Measurements from ENCODE around the gene SYCE3.

The SYCE3 gene

DNA sequence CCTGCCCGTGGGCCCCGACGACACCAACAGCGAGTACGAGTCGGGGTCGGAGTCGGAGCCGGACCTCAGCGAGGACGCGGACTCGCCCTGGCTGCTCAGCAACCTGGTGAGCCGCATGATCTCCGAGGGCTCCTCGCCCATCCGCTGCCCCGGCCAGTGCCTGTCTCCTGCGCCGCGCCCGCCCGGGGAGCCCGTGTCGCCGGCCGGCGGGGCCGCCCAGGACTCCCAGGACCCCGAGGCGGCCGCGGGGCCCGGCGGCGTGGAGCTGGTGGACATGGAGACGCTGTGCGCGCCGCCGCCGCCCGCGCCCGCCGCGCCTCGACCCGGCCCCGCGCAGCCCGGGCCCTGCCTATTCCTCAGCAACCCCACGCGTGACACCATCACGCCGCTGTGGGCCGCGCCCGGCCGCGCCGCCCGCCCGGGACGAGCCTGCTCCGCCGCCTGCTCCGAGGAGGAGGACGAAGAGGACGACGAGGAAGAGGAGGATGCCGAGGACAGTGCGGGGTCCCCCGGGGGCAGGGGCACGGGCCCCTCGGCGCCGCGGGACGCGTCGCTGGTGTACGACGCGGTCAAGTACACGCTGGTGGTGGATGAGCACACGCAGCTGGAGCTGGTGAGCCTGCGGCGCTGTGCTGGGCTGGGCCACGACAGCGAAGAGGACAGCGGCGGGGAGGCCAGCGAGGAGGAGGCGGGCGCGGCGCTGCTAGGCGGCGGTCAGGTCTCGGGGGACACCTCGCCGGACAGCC is 41.7 kb upstream of the SYCE3 start:
- no peak for DNase-seq (ENCODE audit: low read depth)
- no peak overlapping the region for H3K4me3 ChIP-seq (ENCODE audit: low read length)
- TF ChIP-seq, protein P1, sequence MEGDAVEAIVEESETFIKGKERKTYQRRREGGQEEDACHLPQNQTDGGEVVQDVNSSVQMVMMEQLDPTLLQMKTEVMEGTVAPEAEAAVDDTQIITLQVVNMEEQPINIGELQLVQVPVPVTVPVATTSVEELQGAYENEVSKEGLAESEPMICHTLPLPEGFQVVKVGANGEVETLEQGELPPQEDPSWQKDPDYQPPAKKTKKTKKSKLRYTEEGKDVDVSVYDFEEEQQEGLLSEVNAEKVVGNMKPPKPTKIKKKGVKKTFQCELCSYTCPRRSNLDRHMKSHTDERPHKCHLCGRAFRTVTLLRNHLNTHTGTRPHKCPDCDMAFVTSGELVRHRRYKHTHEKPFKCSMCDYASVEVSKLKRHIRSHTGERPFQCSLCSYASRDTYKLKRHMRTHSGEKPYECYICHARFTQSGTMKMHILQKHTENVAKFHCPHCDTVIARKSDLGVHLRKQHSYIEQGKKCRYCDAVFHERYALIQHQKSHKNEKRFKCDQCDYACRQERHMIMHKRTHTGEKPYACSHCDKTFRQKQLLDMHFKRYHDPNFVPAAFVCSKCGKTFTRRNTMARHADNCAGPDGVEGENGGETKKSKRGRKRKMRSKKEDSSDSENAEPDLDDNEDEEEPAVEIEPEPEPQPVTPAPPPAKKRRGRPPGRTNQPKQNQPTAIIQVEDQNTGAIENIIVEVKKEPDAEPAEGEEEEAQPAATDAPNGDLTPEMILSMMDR (IDR thresholded peaks at IDR 0.05; ENCODE audit: insufficient read depth, low read depth, low read length, missing control alignments) = no peak

DNA sequence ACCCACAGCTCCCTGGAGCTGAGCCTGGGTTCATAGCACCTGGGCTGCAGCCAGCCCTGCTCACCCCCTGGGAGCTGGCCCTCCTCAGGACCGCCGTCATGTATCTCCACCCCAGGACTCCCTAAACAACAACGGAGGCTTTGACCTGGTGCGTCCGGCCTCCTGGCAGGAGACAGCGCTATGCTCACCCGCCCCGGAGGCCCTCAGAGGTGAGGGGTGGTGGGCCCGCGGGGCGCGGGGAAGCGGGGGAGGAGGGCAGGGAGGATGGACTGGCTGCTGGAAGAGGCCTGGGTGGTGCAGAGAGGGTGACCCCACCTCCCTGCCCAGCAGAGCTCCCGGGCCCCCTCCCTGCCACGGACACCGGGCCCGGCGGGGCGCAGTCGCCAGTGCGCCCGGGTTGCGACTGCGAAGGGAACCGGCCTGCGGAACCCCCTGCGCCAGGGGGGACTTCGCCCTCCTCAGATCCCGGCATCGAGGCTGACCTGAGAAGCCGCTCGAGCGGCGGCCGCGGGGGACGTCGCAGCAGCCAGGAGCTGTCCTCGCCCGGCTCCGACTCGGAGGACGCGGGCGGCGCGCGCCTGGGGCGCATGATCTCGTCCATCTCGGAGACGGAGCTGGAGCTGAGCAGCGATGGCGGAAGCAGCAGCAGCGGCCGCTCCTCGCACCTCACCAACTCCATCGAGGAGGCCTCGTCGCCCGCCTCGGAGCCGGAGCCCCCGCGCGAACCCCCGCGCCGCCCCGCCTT is 41.0 kb upstream of the SYCE3 start:
- DNase-seq (ENCODE audit: low read depth) = peak; percentile 20
- TF ChIP-seq, protein P1 (IDR thresholded peaks at IDR 0.05; ENCODE audit: insufficient read depth, low read depth, low read length, missing control alignments) = no peak

DNA sequence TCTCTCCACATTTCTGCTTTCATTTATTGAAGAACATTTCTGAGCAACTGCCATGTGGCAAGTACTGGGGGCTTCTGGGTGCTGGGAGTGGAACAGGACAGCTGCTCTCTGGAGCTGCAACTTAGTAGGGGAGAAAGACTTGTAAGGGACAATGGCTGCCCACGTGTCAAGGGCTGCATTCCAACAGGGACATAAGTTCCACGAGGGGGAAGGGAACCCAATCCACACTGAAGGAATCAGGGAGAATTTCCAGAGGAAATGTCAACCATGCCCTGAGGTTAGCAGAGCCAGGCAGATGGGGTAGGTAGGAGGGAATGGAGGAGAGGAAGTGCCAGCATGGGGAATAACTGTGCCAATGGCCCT is 39.6 kb upstream of the SYCE3 start:
- no peak for DNase-seq (ENCODE audit: low read depth)
- no peak overlapping the region for H3K4me3 ChIP-seq (ENCODE audit: low read length)
- TF ChIP-seq, protein P1 (IDR thresholded peaks at IDR 0.05; ENCODE audit: insufficient read depth, low read depth, low read length, missing control alignments) = no peak

More for the DNA sequence above, 41.0 kb upstream of the SYCE3 start:
- no peak overlapping the region for H3K4me3 ChIP-seq (ENCODE audit: low read length)

DNA sequence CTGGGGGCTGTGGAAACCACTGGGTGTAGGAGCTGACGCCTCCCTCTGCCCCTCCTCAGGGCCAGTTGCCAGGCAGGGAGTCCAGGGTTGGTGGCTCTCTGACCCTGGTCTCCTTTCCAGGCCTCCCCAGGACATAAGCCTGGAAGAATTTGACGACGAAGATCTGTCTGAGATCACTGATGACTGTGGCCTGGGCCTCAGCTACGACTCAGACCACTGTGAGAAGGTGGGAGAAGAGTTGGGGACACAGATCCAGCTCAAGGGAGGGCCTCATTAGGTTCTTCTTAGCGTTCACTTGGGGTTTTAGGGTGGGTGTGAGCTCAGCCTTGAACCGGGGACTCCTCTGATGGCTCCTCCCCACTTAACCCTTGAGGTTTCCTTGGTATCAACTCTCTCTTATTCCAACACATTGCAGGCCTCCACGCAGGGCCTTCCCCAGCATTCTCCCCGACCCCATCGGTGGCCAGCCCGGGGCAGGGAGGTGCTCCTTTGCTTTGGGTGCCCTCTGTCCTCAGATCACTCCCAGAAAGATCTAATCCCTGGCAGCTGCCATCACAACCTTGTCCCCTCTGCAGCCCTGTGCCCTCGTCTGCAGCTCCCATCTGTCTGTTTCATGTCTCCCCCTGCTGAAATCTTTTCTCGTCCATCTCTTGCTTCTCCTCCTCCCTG is 39.1 kb upstream of the SYCE3 start:
- TF ChIP-seq, protein P1 (IDR thresholded peaks at IDR 0.05; ENCODE audit: insufficient read depth, low read depth, low read length, missing control alignments) = no peak
- DNase-seq (ENCODE audit: low read depth) = no peak
- no peak overlapping the region for H3K4me3 ChIP-seq (ENCODE audit: low read length)

DNA sequence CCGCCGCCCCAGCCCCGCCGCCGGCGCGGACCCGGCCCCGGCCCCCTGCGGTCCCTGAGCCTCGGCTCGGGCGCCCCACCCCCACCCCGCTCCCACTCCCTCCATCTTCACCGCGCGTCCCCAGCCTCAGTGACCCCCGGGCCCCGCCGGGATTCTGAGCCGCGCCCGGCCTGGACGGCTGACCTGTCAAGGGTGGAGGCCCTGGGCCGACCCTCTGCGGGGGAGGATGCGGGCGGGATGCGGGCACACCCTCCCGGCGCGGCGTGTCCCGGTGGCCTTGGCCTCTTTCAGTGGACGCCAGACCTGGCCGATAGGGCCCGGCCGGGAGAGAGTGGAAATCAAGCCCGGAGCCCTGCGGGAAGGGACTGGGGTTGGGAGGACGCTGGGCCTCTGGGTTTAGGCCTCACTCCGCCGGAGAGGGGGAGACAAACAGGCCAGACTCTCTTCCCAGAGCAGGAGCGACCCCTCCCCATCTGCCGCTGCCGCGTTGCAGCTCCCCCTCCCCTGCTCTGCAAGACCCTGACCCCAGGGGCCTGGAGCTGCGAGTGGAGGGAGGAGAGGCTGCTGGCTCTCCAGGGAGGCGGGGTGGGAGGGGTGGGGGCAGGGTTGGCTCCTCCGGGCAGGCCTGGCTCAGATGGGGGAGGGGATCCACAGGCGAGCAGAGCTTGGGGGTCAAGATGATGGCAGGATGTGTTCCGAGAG is 38.4 kb upstream of the SYCE3 start:
- TF ChIP-seq, protein P1 (IDR thresholded peaks at IDR 0.05; ENCODE audit: insufficient read depth, low read depth, low read length, missing control alignments) = no peak
- no peak for DNase-seq (ENCODE audit: low read depth)
- no peak overlapping the region for H3K4me3 ChIP-seq (ENCODE audit: low read length)

DNA sequence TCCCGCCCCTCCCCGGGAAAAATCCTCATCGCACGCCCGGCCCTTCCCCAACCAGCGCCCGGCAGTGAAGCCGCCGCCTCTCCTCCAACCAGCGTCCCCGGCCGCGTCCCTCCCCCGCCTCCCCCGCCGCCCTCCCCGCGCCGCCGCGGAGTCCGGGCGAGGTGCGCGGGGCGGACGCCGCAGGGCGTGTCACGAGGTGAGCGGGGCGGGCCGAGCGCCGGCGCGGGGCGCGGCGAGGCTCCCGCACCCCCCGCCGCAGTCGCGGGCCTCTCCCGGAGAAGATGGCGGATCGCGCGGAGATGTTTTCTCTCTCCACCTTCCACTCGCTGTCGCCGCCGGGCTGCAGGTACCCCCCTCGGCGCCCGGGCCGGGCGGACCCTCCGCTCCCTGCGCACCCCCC is 37.8 kb upstream of the SYCE3 start, which contains the start of gene MAPK8IP2:
Gene MAPK8IP2, plus strand, starts transcription at position 256 of the 400 bp plus-strand sequence. Its CDS starts 26 bp downstream, at position 282.
- TF ChIP-seq, protein P1 (IDR thresholded peaks at IDR 0.05; ENCODE audit: insufficient read depth, low read depth, low read length, missing control alignments) = no peak
- H3K4me3 ChIP-seq (ENCODE audit: low read length) = no peak within 1 kb of the TSS
- DNase-seq (ENCODE audit: low read depth) = no peak

All from epithelial cell of esophagus (primary cell).